HEK293T (cell line): ENCODE measurements around the gene JPH4.

Experiments used
- BHLHE40 ChIP-seq: fragments of 450-650 bp; IDR thresholded peaks from 2 replicates; pipeline ENCODE4 v1.6.1; 2016; ENCODE audit warnings: mild to moderate bottlenecking, moderate library complexity, borderline replicate concordance
- CTBP1 ChIP-seq: fragments of 450-650 bp; IDR thresholded peaks from 2 replicates; pipeline ENCODE4 v1.6.1; 2016; ENCODE audit warnings: borderline replicate concordance
- FOXA1 ChIP-seq: fragments of 450-650 bp; IDR thresholded peaks from 2 replicates; pipeline ENCODE4 v1.6.1; 2016; ENCODE audit warnings: mild to moderate bottlenecking
- SP1 ChIP-seq: fragments of 450-650 bp; IDR thresholded peaks from 2 replicates; pipeline ENCODE4 v1.6.1; 2017
- SUZ12 ChIP-seq: fragments of 450-650 bp; IDR thresholded peaks from 2 replicates; pipeline ENCODE4 v1.6.1; 2016; ENCODE audit warnings: mild to moderate bottlenecking

GRCh38 chr14:23563473-23564180 lies 15.0 kb downstream of the JPH4 start:
- TF ChIP-seq SP1 (no peak), CTBP1 (no peak), SUZ12 (no peak), FOXA1 (no peak), BHLHE40 (no peak)
